Measurements from ENCODE around the gene SLC2A4RG. TPM values are rescaled to one million over a fixed set of nuclear protein-coding genes. Genes with fewer than 3 reads are reported as not detected.

Gene SLC2A4RG, protein sequence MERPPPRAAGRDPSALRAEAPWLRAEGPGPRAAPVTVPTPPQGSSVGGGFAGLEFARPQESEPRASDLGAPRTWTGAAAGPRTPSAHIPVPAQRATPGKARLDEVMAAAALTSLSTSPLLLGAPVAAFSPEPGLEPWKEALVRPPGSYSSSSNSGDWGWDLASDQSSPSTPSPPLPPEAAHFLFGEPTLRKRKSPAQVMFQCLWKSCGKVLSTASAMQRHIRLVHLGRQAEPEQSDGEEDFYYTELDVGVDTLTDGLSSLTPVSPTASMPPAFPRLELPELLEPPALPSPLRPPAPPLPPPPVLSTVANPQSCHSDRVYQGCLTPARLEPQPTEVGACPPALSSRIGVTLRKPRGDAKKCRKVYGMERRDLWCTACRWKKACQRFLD
- 69.6 TPM for total RNA-seq (ENCODE audit: unreplicated experiment)
- long read RNA-seq, partial matches to known transcripts = 2 of 5 reads
- long read RNA-seq, other reads (novel, unspliced or antisense) = 2 of 5 reads

DNA sequence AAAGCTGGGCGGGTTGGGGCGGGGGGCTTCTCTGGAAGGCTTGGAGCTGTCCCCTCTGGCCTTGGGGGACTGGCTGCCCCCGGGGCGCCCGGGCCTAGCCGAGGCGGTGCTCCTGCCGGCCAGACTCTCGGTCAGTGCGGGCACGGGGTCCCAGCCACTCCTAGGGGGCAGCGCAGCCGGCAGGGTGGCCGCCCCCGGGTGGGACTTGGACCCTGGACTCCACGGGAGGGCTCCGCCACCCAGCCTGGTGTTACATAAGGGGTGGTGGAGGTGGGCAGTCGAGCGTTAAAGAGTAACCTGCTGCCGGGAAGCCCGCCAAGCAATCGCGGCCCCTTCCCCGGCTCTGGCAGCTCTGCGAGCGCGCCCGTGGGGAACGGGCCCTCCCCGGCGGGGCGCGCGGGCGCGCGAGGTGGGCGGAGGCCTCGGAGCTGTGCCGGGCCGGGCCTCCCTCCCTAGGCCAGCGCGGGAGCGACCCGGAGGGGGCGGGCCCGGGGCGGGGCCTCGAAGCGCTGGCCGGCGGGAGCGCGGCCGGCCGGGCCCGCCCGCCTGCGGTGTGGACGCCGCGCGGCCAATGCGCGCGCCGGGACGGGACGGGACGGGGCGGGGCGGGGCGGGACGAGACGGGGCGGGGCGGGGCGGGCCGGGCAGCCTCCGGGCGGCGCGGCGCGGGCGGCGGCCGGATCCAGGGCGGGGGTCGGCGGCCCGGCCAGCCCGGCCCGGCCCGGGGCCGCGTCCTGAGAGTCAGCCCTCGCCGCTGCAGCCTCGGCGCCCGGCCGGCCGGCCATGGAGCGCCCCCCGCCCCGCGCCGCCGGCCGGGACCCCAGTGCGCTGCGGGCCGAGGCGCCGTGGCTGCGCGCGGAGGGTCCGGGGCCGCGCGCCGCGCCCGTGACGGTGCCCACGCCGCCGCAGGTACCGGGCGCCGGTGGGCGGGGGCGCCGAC is at the start of gene SLC2A4RG:
SLC2A4RG (plus strand) TSS at position 647 of the 940 bp plus-strand sequence; CDS start at position 784, 137 bp downstream.
- H3K4me3 Mint-ChIP-seq (ENCODE audit: unreplicated experiment) = no peak within 1 kb of the TSS
- H3K36me3 Mint-ChIP-seq (ENCODE audit: low read depth, unreplicated experiment) = peaks cover 13% of the 10 kb centered on the region
- no peaks in the 10 kb centered on the region for H3K9me3 Mint-ChIP-seq (ENCODE audit: unreplicated experiment)
- no peak within 1 kb of the TSS for H3K27ac Mint-ChIP-seq (ENCODE audit: unreplicated experiment)
- H3K4me1 Mint-ChIP-seq (ENCODE audit: unreplicated experiment) = no peaks in the 10 kb centered on the region
- peak; percentile 75 for DNase-seq (ENCODE audit: low spot score)
- TF ChIP-seq, protein P1, sequence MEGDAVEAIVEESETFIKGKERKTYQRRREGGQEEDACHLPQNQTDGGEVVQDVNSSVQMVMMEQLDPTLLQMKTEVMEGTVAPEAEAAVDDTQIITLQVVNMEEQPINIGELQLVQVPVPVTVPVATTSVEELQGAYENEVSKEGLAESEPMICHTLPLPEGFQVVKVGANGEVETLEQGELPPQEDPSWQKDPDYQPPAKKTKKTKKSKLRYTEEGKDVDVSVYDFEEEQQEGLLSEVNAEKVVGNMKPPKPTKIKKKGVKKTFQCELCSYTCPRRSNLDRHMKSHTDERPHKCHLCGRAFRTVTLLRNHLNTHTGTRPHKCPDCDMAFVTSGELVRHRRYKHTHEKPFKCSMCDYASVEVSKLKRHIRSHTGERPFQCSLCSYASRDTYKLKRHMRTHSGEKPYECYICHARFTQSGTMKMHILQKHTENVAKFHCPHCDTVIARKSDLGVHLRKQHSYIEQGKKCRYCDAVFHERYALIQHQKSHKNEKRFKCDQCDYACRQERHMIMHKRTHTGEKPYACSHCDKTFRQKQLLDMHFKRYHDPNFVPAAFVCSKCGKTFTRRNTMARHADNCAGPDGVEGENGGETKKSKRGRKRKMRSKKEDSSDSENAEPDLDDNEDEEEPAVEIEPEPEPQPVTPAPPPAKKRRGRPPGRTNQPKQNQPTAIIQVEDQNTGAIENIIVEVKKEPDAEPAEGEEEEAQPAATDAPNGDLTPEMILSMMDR (IDR thresholded peaks at IDR 0.05; ENCODE audit: unreplicated experiment) = no peak
- H3K27me3 Mint-ChIP-seq (ENCODE audit: unreplicated experiment) = peaks cover 13% of the 10 kb centered on the region

GRCh38 chr20:63690003-63690897 is 49.3 kb upstream of the SLC2A4RG start:
- Mint-ChIP-seq H3K4me3 (ENCODE audit: unreplicated experiment) (no peak overlapping the region), H3K36me3 (ENCODE audit: low read depth, unreplicated experiment) (peaks cover 4% of the 10 kb centered on the region), H3K27ac (ENCODE audit: unreplicated experiment) (no peak overlapping the region), H3K27me3 (ENCODE audit: unreplicated experiment) (peaks cover 7% of the 10 kb centered on the region), H3K9me3 (ENCODE audit: unreplicated experiment) (no peaks in the 10 kb centered on the region), H3K4me1 (ENCODE audit: unreplicated experiment) (peaks cover 3% of the 10 kb centered on the region)
- no peak for DNase-seq (ENCODE audit: low spot score)
- TF ChIP-seq, protein P1 (IDR thresholded peaks at IDR 0.05; ENCODE audit: unreplicated experiment) = no peak

DNA sequence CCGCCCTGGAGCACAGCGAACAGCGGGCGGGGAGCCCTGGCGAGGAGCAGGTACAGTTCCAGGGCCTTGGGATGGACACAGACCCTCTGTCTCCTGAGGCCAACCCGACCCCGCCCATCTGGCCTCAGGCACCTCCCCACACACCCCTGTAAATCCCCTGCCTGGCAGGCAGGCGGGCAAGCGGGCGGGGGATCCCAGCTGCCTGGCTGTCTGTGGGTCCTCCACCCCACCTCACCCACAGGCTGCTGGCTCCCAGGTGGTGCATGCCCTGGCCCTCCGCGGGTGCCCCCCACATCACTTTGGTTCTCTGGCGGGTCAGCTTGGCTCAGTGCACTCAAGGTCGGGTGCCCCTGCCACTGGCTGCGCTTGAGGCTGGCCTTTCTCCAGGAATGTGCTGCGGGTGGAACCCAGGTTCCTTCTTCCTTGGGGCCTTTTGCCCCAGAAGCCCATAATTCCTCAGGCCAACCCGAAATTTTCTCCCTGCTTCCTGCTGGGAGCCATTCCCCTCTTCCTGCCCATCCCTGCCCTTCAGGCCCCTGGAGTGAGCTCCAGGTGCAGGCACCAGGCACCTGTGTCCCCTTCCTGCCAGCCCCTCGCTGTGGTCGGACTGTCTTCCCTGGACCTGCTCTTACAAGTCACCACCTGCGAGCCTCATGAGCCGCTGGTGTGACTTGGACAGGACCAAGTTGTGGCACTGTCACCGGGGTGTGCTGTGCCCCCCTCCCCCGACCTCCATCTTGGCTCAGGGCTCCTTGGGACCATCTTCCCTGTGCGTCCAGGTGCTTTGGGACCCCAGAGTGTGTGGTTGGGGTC is 48.5 kb upstream of the SLC2A4RG start:
- peaks cover 7% of the 10 kb centered on the region for H3K27me3 Mint-ChIP-seq (ENCODE audit: unreplicated experiment)
- H3K9me3 Mint-ChIP-seq (ENCODE audit: unreplicated experiment) = no peaks in the 10 kb centered on the region
- peaks cover 3% of the 10 kb centered on the region for H3K4me1 Mint-ChIP-seq (ENCODE audit: unreplicated experiment)
- peaks cover 4% of the 10 kb centered on the region for H3K36me3 Mint-ChIP-seq (ENCODE audit: low read depth, unreplicated experiment)
- TF ChIP-seq, protein P1 (IDR thresholded peaks at IDR 0.05; ENCODE audit: unreplicated experiment) = no peak
- no peak for DNase-seq (ENCODE audit: low spot score)
- no peak overlapping the region for H3K4me3 Mint-ChIP-seq (ENCODE audit: unreplicated experiment)
- no peak overlapping the region for H3K27ac Mint-ChIP-seq (ENCODE audit: unreplicated experiment)

- peaks cover 7% of the 10 kb centered on the region for H3K27me3 Mint-ChIP-seq (ENCODE audit: unreplicated experiment)
- DNase-seq (ENCODE audit: low spot score) = no peak
- H3K27ac Mint-ChIP-seq (ENCODE audit: unreplicated experiment) = no peak overlapping the region
- TF ChIP-seq, protein P1 (IDR thresholded peaks at IDR 0.05; ENCODE audit: unreplicated experiment) = no peak
- no peaks in the 10 kb centered on the region for H3K9me3 Mint-ChIP-seq (ENCODE audit: unreplicated experiment)
- H3K4me3 Mint-ChIP-seq (ENCODE audit: unreplicated experiment) = no peak overlapping the region
- H3K4me1 Mint-ChIP-seq (ENCODE audit: unreplicated experiment) = peaks cover under 1% of the 10 kb centered on the region
- peaks cover 4% of the 10 kb centered on the region for H3K36me3 Mint-ChIP-seq (ENCODE audit: low read depth, unreplicated experiment)
These were observed 47.7 kb upstream of the SLC2A4RG start for GRCh38 chr20:63691711-63692435.

Data from endothelial cell (in vitro differentiated cells).